Activated naive CD8-positive, alpha-beta T cell treated with anti-CD3 and anti-CD28 coated beads, Interleukin-2, amount 50 U/mL, for 16 hours (primary cell): ENCODE measurements around the gene INSYN2B.

Experiments used
- DNase-seq: peaks from one replicate; pipeline ENCODE4 v3.0.0-alpha.2; 2020; ENCODE audit warnings: low read depth, low spot score

INSYN2B gene

GRCh38 chr5:169933616-169934015 lies 46.7 kb downstream of the INSYN2B start:
- DNase-seq, result no peak

GRCh38 chr5:169933127-169933526 lies 47.2 kb downstream of the INSYN2B start:
- no peak for DNase-seq

GRCh38 chr5:169923988-169924387 lies 56.3 kb downstream of the INSYN2B start:
- DNase-seq, result no peak

DNA sequence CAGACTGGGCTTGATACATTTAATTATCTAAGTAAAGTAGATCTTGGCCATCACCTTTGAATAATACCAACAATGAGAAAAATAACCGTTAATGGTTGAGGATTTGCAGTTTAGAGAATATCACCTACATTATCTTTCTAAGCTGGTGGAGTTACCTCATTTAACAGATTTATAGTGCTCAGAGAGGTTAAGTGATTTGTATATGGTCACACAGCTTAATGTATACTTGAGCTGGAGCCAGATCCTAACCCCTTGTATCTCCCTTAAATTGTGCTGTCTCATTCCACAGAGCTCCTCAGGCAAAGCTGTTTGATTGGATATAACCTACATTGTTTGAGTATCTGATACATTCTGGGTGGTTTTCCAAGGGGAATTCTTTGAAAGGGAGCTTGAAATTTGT lies 57.8 kb downstream of the INSYN2B start:
- DNase-seq, result no peak

DNA sequence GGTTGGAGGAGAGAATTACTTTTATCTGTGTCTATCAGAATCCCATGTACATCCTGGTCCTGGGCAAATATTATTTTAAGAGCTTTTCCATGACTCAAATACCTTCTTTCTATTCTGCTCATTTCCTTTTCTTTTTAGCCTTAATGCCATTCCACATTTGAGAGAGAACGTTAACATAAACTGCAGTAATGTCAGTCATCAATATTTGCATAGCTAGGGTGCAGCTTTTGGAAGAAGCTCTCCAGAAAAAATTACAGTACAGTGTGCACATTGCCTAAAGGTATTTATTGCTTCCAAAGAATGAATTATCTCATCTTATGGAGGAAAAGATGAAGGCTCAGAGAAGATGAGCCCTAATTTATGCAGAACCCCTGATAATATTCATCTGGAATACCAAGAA lies 58.3 kb downstream of the INSYN2B start:
- DNase-seq, result no peak

GRCh38 chr5:169921384-169921783 lies 58.9 kb downstream of the INSYN2B start:
- DNase-seq, result no peak

GRCh38 chr5:169920474-169920873 lies 59.8 kb downstream of the INSYN2B start:
- DNase-seq, result no peak

- DNase-seq, result no peak
Measured at GRCh38 chr5:169918228-169918627, 62.1 kb downstream of the INSYN2B start.

DNA sequence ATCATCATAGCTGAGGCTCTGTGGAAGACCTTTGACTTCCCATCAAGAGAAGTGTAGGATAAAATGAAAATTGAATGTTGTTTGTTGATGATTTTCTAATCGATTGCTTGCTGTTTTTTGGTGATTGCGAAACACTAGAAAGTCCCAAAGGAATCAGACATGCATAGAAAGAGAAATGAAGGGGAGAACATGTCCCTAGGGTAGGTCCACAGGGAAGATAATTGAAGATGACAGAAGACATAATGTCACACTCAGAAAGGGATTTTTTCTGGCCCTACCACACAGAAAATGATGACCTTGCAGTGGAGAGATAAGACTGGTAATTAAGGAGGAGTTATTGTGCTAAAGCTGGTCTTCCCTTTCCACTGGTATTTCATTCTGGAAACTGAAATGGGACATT lies 62.8 kb downstream of the INSYN2B start:
- DNase-seq, result no peak

DNA sequence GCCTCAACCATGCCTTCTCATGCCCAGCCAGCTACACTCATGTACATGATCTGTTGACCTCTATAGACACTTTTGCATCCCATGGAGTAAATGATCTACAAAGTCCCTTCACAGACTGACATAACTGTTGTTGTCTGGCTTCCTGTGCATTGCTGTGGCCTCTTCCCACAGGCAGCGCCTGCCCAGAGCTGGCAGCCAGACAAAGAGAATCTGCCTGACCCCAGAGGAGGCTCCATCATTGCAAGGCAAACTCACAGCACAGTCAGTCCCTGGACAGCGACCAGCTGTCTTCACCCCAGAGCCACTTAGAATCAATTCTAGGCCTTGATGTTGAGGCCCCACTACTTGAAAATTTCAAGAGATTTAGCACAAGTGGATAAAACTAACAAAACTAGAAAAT lies 65.5 kb downstream of the INSYN2B start:
- DNase-seq, result no peak

DNA sequence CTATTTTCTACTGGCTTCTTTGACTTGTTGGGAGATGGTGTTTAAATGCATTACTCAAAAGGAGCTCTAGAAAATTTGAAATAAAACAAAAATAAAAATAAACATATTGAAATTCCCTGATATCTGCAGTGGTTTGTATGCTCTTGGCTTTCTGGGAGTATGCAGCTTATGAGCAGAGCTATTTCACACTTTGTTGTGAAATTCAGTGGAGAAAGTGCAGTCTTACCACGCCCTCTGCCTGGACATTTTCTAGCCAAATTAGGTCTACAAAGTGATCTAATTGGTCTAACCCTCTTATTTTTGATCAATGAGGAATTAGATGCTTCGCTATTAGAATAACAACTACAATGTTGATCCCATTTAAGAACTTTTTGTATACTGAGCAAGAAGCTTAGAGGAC lies 66.8 kb downstream of the INSYN2B start:
- DNase-seq, result no peak

DNA sequence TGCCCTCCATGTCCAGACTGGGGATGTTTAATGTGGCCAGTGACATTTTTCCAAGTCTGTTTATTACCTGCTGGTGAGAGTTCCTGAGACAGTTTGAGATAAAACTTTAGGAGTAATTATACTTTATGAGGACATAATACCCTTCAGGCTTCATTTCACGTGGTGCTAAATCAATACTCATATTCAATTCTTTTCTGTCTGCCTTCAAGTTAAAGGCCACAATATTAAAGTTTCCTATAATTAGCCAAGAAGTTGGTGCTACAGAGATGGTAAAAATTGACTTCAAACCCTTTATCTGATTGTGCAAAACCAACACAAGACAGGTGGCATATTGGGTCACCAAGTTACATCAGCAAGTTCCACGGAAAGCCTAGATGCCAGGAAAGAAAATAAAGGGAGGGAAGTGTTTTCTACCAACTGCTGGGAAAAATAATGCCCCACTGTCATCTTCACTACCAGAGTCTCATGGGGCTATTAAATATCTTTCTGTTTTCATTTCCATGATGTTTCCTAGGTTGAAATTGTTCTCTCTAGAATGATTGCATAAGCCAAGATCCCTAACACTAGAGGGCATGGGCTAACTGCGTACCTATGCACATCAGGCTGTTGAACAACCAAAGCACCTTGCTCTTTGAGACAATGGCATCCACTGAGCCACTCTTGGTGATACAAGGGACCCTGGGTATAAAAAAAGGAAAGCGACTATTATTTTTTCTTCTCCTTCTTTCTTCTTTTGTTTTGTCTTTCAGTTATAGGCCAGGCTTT lies 68.7 kb downstream of the INSYN2B start:
- no peak for DNase-seq

GRCh38 chr5:169910393-169910792 lies 69.9 kb downstream of the INSYN2B start:
- no peak for DNase-seq

GRCh38 chr5:169909945-169910344 lies 70.3 kb downstream of the INSYN2B start:
- DNase-seq, result no peak

DNA sequence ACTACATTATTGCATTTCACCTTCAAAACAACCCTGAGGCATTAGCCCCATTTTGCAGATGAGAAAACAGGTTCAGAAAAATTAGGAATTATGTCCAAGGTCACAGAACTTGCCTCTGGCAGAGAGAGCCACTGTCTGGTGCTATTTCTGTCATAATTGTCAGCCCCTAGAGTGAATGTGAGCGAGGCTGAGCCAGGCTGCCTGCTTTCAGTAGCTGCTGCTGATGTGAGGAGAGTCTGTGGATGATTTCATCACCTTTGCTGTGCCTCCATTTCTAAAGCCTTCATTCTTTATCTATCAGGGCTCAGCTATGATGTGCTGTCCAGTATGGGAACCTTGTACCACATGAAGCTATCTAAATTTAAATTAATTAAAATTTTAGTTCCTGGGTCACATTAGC lies 71.4 kb downstream of the INSYN2B start:
- no peak for DNase-seq

DNA sequence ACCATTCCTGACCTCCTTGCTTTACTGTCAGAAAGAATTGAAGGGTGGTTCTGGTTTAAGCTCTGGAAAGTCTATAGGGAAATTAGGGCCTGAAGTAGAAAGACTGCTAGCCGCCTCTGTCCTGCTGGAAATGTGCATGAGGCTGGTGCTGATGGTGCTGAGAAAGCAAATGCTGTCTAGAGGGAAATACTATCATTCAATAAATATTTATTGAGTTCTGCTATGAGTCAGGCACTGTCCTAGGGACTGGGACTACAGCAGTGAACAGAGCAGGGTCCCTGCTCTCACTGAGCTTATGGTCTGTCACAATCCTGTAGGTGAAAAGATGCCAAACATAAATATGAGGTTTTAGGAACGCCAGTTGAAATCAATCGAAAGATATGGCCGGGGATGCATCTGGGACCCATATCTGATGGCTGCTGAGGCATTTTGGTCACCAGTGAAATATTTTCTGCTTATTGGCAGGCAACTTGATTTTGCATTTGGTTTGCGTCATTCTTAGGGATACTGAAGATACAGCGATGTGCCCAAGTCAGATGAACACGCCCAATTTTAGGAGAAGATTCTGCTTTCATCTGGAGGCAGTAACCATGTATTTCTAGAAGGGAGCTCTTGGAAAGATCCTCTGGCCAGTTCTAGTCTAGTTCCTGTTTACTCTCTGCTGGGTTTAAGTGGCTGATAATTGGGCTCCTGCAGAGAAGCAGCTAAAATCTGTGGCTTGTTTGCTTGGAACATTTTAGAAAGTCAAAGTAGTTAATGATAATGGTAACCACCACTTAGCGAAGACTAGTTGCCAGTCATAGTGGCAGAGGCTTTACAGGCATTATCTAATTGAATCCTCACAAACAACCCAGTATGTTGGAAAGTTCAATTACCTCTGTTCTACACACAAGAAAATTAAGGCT lies 73.3 kb downstream of the INSYN2B start:
- DNase-seq, result no peak

GRCh38 chr5:169905017-169905416 lies 75.3 kb downstream of the INSYN2B start:
- no peak for DNase-seq

DNA sequence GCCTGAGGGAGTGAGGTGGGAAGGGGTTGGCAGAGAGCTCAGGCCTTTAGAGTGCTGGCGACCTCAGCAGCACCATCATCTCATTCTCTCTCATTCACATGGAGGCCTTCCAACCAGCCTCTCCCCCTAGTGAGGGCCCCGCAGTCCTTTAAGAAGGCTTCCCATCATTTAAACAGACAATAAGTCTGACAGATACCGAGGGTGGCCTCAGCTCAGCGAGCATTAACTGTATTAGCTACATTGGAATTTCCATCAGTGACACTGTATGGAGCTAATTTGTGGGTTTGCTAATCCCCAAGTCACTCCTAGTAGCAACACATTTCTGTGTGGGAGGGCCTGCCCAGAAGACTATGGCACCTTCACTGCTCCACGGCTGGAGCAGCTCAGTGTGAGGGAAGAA lies 75.8 kb downstream of the INSYN2B start:
- DNase-seq, result no peak

DNA sequence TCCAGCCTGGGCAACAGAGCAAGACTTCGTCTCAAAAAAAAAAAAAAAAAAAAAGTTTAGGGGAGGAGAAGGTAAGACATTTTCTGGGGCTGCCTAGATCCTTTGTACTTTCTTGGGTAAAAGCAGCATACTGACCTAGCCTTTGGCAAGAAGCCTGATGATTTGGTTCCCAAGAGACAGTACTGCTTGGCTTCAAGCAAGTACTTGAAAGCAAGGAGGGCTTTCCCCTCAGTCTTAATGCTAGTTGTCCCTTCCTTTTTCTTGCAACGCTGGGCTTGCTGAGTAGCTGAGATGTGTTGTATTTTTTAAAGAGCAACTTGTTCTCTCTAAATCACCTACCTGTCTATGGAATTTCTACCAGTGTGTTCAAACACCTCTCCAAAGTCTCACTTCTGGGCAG lies 76.2 kb downstream of the INSYN2B start:
- no peak for DNase-seq

GRCh38 chr5:169901896-169902295 lies 78.4 kb downstream of the INSYN2B start:
- no peak for DNase-seq

DNA sequence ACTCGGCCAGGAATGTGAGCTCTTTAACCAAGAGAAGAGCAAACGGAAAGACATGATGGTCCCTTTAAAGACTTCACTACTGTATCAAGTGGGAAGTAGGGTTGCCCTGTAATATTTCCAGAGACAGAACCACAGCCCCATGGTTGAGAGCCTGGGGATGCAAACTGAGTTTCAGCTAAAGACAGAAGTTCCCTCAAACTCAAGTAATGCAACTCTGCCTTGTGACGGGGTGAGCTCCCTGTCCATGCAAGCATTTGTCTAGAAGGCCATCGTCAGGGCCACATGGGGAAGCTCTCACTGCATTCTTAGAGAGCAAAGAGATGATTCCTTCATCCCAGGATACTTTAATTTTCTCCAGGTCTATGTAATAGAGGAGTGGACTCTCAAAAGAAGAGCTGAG lies 82.8 kb downstream of the INSYN2B start:
- DNase-seq, result no peak

DNA sequence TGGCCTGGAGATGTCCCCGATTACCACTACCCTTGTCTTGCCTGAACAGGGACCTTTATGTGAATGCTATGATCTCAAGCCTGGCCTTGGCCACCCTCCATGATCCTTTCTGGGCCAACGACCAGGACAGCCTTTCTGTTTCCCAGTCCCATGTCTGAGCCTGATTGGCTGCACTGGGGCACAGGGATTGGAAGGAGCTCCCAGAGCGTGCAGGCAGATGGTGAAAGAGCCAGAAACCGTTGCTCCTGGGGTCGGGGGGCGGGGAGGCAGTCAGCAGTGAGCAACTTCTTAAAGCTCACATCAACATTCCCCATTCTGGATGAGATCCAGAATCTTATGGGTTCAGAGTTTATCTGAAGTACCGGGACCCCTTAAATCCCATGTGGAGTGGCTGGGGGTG lies 84.4 kb downstream of the INSYN2B start:
- no peak for DNase-seq

- DNase-seq, result no peak
Measured at GRCh38 chr5:169893571-169893970, 86.7 kb downstream of the INSYN2B start.
